K562 (cell line): Measurements from ENCODE around the gene TMEM87B. TPM values are rescaled to one million over a fixed set of nuclear protein-coding genes. Genes with fewer than 3 reads are reported as not detected.

Experiments used
- ATAC-seq: fragments of 200-7000 bp; cut with Tn5 transposase; 3 replicates; pipeline ENCODE4 v1.9.1; 2020; ENCODE audit warnings: moderate library complexity
- BruUV-seq: library from RNA; stranded (reverse); fragments of 400-500 nt; replicated peaks from 2 replicates; lab custom pipeline; 2021; lab: Mats Ljungman, UMichigan
- CTCF ChIA-PET: fragments of 300-600 bp; formaldehyde crosslinking; extraction: SDS; loops from one replicate; lab custom pipeline; 2021; ENCODE audit warnings: low intra/inter-chr PET ratio; lab: Yijun Ruan, JAX
- POLR2A ChIA-PET: fragments of 300-600, 350-650 bp; sonication (Branson Sonifier 250); formaldehyde crosslinking; extraction: SDS; loops from one replicate; lab custom pipeline; 2021; ENCODE audit warnings: antibody characterized with exemption, inconsistent platforms; lab: Yijun Ruan, JAX
- DNase-seq, 4 experiments: peaks; one replicate each; pipeline versions ENCODE4 v3.0.0 to v3.0.0-alpha.2; 2011 to 2018; ENCODE audit warnings: low spot score in 3 of 4, mixed read lengths in 3 of 4; ENCODE audit errors: extremely low read depth in 1 of 4
- FAIRE-seq: peaks from 2 replicates; lab custom pipeline; 2011; peaks lifted over from hg19 to GRCh38; lab: Jason Lieb, UNC
- H2AFZ ChIP-seq: 2 replicates; pipeline ENCODE4 v1.6.0; 2011; ENCODE audit warnings: low read depth, low read length, control low read depth, inconsistent platforms
- H3K27ac ChIP-seq: fragments of 200-600 bp; 3 replicates; pipeline ENCODE4 v1.8.0; 2011; ENCODE audit warnings: low read depth, mild to moderate bottlenecking, control low read depth, inconsistent platforms, low read length, moderate library complexity, mixed read lengths; ENCODE audit errors: extremely low read depth
- H3K27me3 ChIP-seq, 2 experiments: fragments of 300-600 bp in 1 of 2; 2 replicates in 1 of 2; 3 replicates in 1 of 2; pipeline versions ENCODE4 v1.6.0 to v1.8.0; 2011; ENCODE audit warnings: inconsistent platforms in 2 of 2, low read length in 2 of 2, mild to moderate bottlenecking in 1 of 2, mixed read lengths in 1 of 2, moderate library complexity in 1 of 2; ENCODE audit not compliant: control insufficient read depth in 2 of 2, insufficient read depth in 2 of 2
- H3K36me3 ChIP-seq: fragments of 300-600 bp; 3 replicates; pipeline ENCODE4 v1.8.0; 2011; ENCODE audit warnings: mild to moderate bottlenecking, low read length, inconsistent platforms; ENCODE audit not compliant: control insufficient read depth, insufficient read depth
- H3K4me1 ChIP-seq, 2 experiments: fragments of 200-600 bp in 1 of 2; replicated peaks in 1 of 2; 2 replicates in 1 of 2; 3 replicates in 1 of 2; pipeline versions ENCODE4 v1.5.1 to v1.8.0; 2011; ENCODE audit warnings: inconsistent platforms in 2 of 2, low read length in 2 of 2, mild to moderate bottlenecking in 1 of 2, mixed read lengths in 1 of 2, moderate library complexity in 1 of 2; ENCODE audit not compliant: control insufficient read depth in 2 of 2, insufficient read depth in 2 of 2
- H3K4me2 ChIP-seq: 2 replicates; pipeline ENCODE4 v1.6.1; 2011; ENCODE audit warnings: low read length, control low read depth, inconsistent platforms, mixed read lengths; ENCODE audit not compliant: insufficient read depth
- H3K4me3 ChIP-seq: fragments of 200-600 bp; sonication (generic), shearing (Covaris generic); 2 replicates; pipeline ENCODE4 v1.5.1; 2016; ENCODE audit warnings: control low read depth, inconsistent platforms
- H3K79me2 ChIP-seq: fragments of 200-600 bp; 3 replicates; pipeline ENCODE4 v1.8.0; 2011; ENCODE audit warnings: low read length, inconsistent platforms; ENCODE audit not compliant: control insufficient read depth, insufficient read depth
- H3K9ac ChIP-seq, 2 experiments: 2 replicates each; pipeline versions ENCODE4 v1.6.0 to v1.6.1; 2011; ENCODE audit warnings: low read depth in 2 of 2, low read length in 2 of 2, control low read depth in 1 of 2, inconsistent platforms in 1 of 2, mild to moderate bottlenecking in 1 of 2, mixed read lengths in 1 of 2; ENCODE audit not compliant: insufficient read depth in 1 of 2
- H3K9me1 ChIP-seq: one replicate; pipeline ENCODE4 v1.6.0; 2011; ENCODE audit warnings: inconsistent platforms, mild to moderate bottlenecking, low read length, moderate library complexity; ENCODE audit not compliant: control insufficient read depth, insufficient read depth
- H3K9me3 ChIP-seq: replicated peaks from 2 replicates; pipeline ENCODE4 v1.5.1; 2011; ENCODE audit warnings: low read depth, low read length, inconsistent platforms; ENCODE audit not compliant: control insufficient read depth, insufficient read depth
- H4K20me1 ChIP-seq: replicated peaks from 2 replicates; pipeline ENCODE4 v1.6.1; 2011; ENCODE audit warnings: low read length, inconsistent platforms, mixed read lengths; ENCODE audit not compliant: control insufficient read depth, insufficient read depth
- CBX2 ChIP-seq: fragments of 200-600 bp; sonication (generic); IDR thresholded peaks from one replicate; pipeline ENCODE4 v1.6.1; 2012; ENCODE audit warnings: mild to moderate bottlenecking, low read length, inconsistent platforms; ENCODE audit not compliant: insufficient read depth, poor library complexity, severe bottlenecking
- CEBPG ChIP-seq, 3 experiments: fragments of 200-800 bp in 1 of 3; sonication (Bioruptor generic) in 1 of 3; sonication (generic) in 1 of 3; formaldehyde crosslinking in 1 of 3; IDR thresholded peaks in 2 of 3; conservative IDR thresholded peaks in 1 of 3; 2 replicates each; pipeline versions ENCODE4 v1.6.1 to v1.8.0; 2016 to 2022; ENCODE audit warnings: missing compliant biosample characterization in 2 of 3, missing genetic modification characterization in 2 of 3, mild to moderate bottlenecking in 1 of 3, missing genetic modification reagents in 1 of 3
- CGGBP1 ChIP-seq: fragments of 250-450 bp; sonication (Bioruptor Pico); IDR thresholded peaks from 2 replicates; pipeline ENCODE4 v1.9.0; 2021; ENCODE audit warnings: mild to moderate bottlenecking
- DDX20 ChIP-seq: fragments of 450-650 bp; IDR thresholded peaks from 2 replicates; pipeline ENCODE4 v1.6.1; 2016; ENCODE audit warnings: missing genetic modification characterization, low read depth, mild to moderate bottlenecking, missing compliant biosample characterization, moderate library complexity
- FOXK2 ChIP-seq, 2 experiments: fragments of 450-650 bp; IDR thresholded peaks in 1 of 2; conservative IDR thresholded peaks in 1 of 2; 2 replicates each; pipeline ENCODE4 v1.6.1; 2016; ENCODE audit warnings: low read depth in 2 of 2, mild to moderate bottlenecking in 1 of 2
- GABPA ChIP-seq: fragments of 200-800 bp; sonication (Bioruptor generic); conservative IDR thresholded peaks from 2 replicates; pipeline ENCODE4 v1.6.1; 2016; ENCODE audit warnings: low read depth, missing genetic modification characterization, missing compliant biosample characterization
- MAX ChIP-seq: sonication (generic); formaldehyde crosslinking; IDR thresholded peaks from 2 replicates; pipeline ENCODE4 v1.9.0; 2022; ENCODE audit warnings: mild to moderate bottlenecking, missing genetic modification reagents
- NCOA6 ChIP-seq: fragments of 450-650 bp; IDR thresholded peaks from 2 replicates; pipeline ENCODE4 v1.6.1; 2017; ENCODE audit warnings: mild to moderate bottlenecking
- PHTF2 ChIP-seq: fragments of 250-450 bp; sonication (Bioruptor Pico); IDR thresholded peaks from 2 replicates; pipeline ENCODE4 v1.5.0; 2021; ENCODE audit warnings: mild to moderate bottlenecking
- SAP30 ChIP-seq: fragments of 200-600 bp; sonication (generic); IDR thresholded peaks from 2 replicates; pipeline ENCODE4 v1.6.1; 2012; ENCODE audit warnings: borderline replicate concordance, low read depth, mild to moderate bottlenecking, moderate library complexity, low read length, control low read depth, inconsistent platforms; ENCODE audit not compliant: insufficient read depth, poor library complexity, severe bottlenecking
- SUPT5H ChIP-seq: fragments of 450-650 bp; IDR thresholded peaks from 2 replicates; pipeline ENCODE4 v1.6.1; 2016
- THAP12 ChIP-seq: fragments of 250-450 bp; sonication (Bioruptor Pico); IDR thresholded peaks from 2 replicates; pipeline ENCODE4 v1.9.0; 2021; ENCODE audit warnings: mild to moderate bottlenecking, inconsistent platforms
- U2AF1 ChIP-seq: fragments of 200-400 bp; formaldehyde crosslinking; optimal IDR thresholded peaks from 2 replicates; pipeline ENCODE3; 2017; ENCODE audit warnings: mild to moderate bottlenecking, low read depth, low read length, moderate library complexity
- ZBTB7A ChIP-seq: IDR thresholded peaks from 2 replicates; pipeline ENCODE4 v1.6.1; 2011; ENCODE audit warnings: low read depth, mild to moderate bottlenecking, low read length, moderate library complexity, borderline replicate concordance; ENCODE audit not compliant: control insufficient read depth
- ZEB2 ChIP-seq: fragments of 450-650 bp; IDR thresholded peaks from 2 replicates; pipeline ENCODE4 v1.6.1; 2016
- ZFX ChIP-seq: sonication (generic); formaldehyde crosslinking; IDR thresholded peaks from 2 replicates; pipeline ENCODE4 v1.8.0; 2022; ENCODE audit warnings: mild to moderate bottlenecking, missing genetic modification reagents, moderate library complexity
- ZNF785 ChIP-seq: fragments of 250-450 bp; sonication (Bioruptor Pico); IDR thresholded peaks from 2 replicates; pipeline ENCODE4 v1.4.0; 2020; ENCODE audit warnings: mild to moderate bottlenecking
- WGBS: fragments of 100-300 bp; shearing (Covaris generic); methylation state at CpG from one replicate; pipeline ENCODE4 v1.1.6; 2016; ENCODE audit warnings: low coverage, mixed read lengths; ENCODE audit not compliant: insufficient coverage; ENCODE audit errors: missing lambda C conversion rate; 5-methylcytosine and 5-hydroxymethylcytosine counted together
- in situ Hi-C: fragments of 300-500 bp; cut with MboI; formaldehyde crosslinking; loops from 4 replicates; pipeline ENCODE4 v1.15.0; 2018; ENCODE audit warnings: inconsistent platforms, mixed read lengths
- intact Hi-C: fragments of 100-400 bp; cut with micrococcal nuclease; formaldehyde crosslinking; loops from 2 replicates; pipeline ENCODE4 v1.14.2; 2022
- polyA plus RNA-seq, 8 experiments: library from polyadenylated mRNA; depleted of rRNA in 4 of 8; stranded (reverse) in 5 of 8; unstranded in 3 of 8; fragments of >200 nt; fragmentation: Nextera tagmentation in 2 of 8; fragmentation: Illumina TruSeq in 1 of 8; extraction: Ambion mirVana in 2 of 8; extraction: Trizol in 1 of 8; gene quantifications; 2 replicates each; pipeline versions ENCODE4 v1.2.1 to v1.2.3, GENCODE V29; 2011 to 2014; ENCODE audit warnings: inconsistent platforms in 1 of 8, missing spikeins in 1 of 8
- total RNA-seq, 7 experiments: library from RNA; depleted of rRNA in 6 of 7; stranded (reverse); fragments of >200 nt in 6 of 7; fragmentation: Illumina TruSeq in 2 of 7; extraction: Trizol in 2 of 7; gene quantifications; 2 replicates each; pipeline versions ENCODE4 v1.2.1 to v1.2.3, GENCODE V29; 2011 to 2021; ENCODE audit warnings: low replicate concordance in 1 of 7

Gene TMEM87B
- total and polyA plus RNA-seq, 9 of the 15 experiments (the other 6 are each of a cell fraction or from before 2014, with no cell fraction given): 3.7 to 17.1 (median 11.0) TPM

- TF ChIP-seq CBX2: no peak
- TF ChIP-seq PHTF2 (CRISPR knock-in tag): no peak
- no peak for TF ChIP-seq U2AF1
- TF ChIP-seq CEBPG (CRISPR knock-in tag; IDR thresholded peaks at IDR 0.05): no peak
- TF ChIP-seq CEBPG (tag; conservative IDR thresholded peaks at IDR 0.05 in 1 of 2, IDR thresholded peaks at IDR 0.05 in 1 of 2): no peak
- no peak for TF ChIP-seq FOXK2 (conservative IDR thresholded peaks at IDR 0.05 in 1 of 2, IDR thresholded peaks at IDR 0.05 in 1 of 2; ENCODE audit: low read depth in 2 of 2)
- no peak for TF ChIP-seq GABPA (tag)
- no peak for TF ChIP-seq SAP30
Measured at GRCh38 chr2:112153179-112153490, 98.1 kb downstream of the TMEM87B start (continued).

GRCh38 chr2:112153501-112153900 is 98.4 kb downstream of the TMEM87B start:
- WGBS: 45% methylated on average over 10 of the region's 10 CpGs
- Histone ChIP-seq H3K27me3 (peaks cover 18 to 71% of the 10 kb centered on the region in 2 experiments; a peak in 4 of 5 replicates), H3K36me3 (no peaks in the 10 kb centered on the region), H3K9ac (no peak overlapping the region), H3K9me3 (no peaks in the 10 kb centered on the region), H3K79me2 (no peaks in the 10 kb centered on the region), H4K20me1 (no peaks in the 10 kb centered on the region), H2AFZ (no peak overlapping the region), H3K27ac (no peak overlapping the region), H3K9me1 (no peaks in the 10 kb centered on the region), H3K4me2 (no peak overlapping the region), H3K4me3 (no peak overlapping the region), H3K4me1 (peaks cover 0 to 14% of the 10 kb centered on the region in 2 experiments; a peak in 3 of 5 replicates)
- in situ Hi-C loops: no loop called here
- no peak for TF ChIP-seq NCOA6
- TF ChIP-seq ZFX: no peak
- TF ChIP-seq ZBTB7A: no peak
- no peak for TF ChIP-seq DDX20 (tag)
- TF ChIP-seq CGGBP1 (CRISPR knock-in tag): no peak
- no peak for TF ChIP-seq ZEB2
- no peak for TF ChIP-seq ZNF785 (CRISPR knock-in tag)
- no peak for TF ChIP-seq MAX
- TF ChIP-seq SUPT5H: no peak
- no peak for TF ChIP-seq THAP12 (CRISPR knock-in tag)
- no TSS peak for BruUV-seq
- FAIRE-seq: no peak
- CTCF ChIA-PET: no interaction called here
- DNase-seq: no peak
- intact Hi-C loops: no loop called here
- ATAC-seq: no peak
- POLR2A ChIA-PET: interaction anchor here (0.7 to 1.3 kb wide), 3 partner anchors 9 to 33 kb away, joined by 3 read pairs; no protein-coding TSS in a partner anchor
